DOHH2 (cell line): Measurements from ENCODE around the gene CD40LG.

Experiments used
- H3F3A ChIP-seq: fragments of 200-600 bp; sonication (generic), shearing (Covaris generic); 2 replicates; pipeline ENCODE4 v1.6.0; 2016; ENCODE audit warnings: antibody characterized with exemption, mild to moderate bottlenecking; ENCODE audit not compliant: control insufficient read depth, insufficient read depth
- H3K27ac ChIP-seq: fragments of 200-600 bp; sonication (generic); 2 replicates; pipeline ENCODE4 v1.5.1; 2014; ENCODE audit warnings: low read depth, mild to moderate bottlenecking, low read length, moderate library complexity
- H3K27me3 ChIP-seq: fragments of 200-600 bp; sonication (generic); 2 replicates; pipeline ENCODE4 v1.6.1; 2014; ENCODE audit warnings: mild to moderate bottlenecking, low read length, mixed read lengths; ENCODE audit not compliant: control insufficient read depth
- H3K36me3 ChIP-seq: fragments of 200-600 bp; sonication (generic); 2 replicates; pipeline ENCODE4 v1.6.1; 2014; ENCODE audit warnings: mild to moderate bottlenecking, low read length, moderate library complexity, mixed read lengths; ENCODE audit not compliant: control insufficient read depth
- H3K4me1 ChIP-seq: fragments of 200-600 bp; sonication (generic); 2 replicates; pipeline ENCODE4 v1.6.1; 2014; ENCODE audit warnings: mild to moderate bottlenecking, low read length, mixed read lengths; ENCODE audit not compliant: control insufficient read depth
- H3K4me2 ChIP-seq: fragments of 200-600 bp; sonication (generic); 2 replicates; pipeline ENCODE4 v1.6.0; 2014; ENCODE audit warnings: mild to moderate bottlenecking, low read length, moderate library complexity
- H3K4me3 ChIP-seq: fragments of 200-600 bp; sonication (generic); 2 replicates; pipeline ENCODE4 v1.5.1; 2014; ENCODE audit warnings: mild to moderate bottlenecking, low read length, mixed read lengths
- H3K79me2 ChIP-seq: fragments of 200-600 bp; sonication (generic); 2 replicates; pipeline ENCODE4 v1.6.1; 2014; ENCODE audit warnings: mild to moderate bottlenecking, low read length, mixed read lengths; ENCODE audit not compliant: control insufficient read depth
- H3K9me2 ChIP-seq: fragments of 200-600 bp; sonication (generic); replicated peaks from 2 replicates; pipeline ENCODE4 v1.6.1; 2014; ENCODE audit warnings: mild to moderate bottlenecking, low read length, mixed read lengths; ENCODE audit not compliant: control insufficient read depth
- H3K9me3 ChIP-seq: fragments of 200-600 bp; sonication (generic); 2 replicates; pipeline ENCODE4 v1.6.1; 2014; ENCODE audit warnings: antibody characterized with exemption, low read length, mixed read lengths; ENCODE audit not compliant: control insufficient read depth, insufficient read depth
- H4K20me1 ChIP-seq: fragments of 200-600 bp; sonication (generic); 2 replicates; pipeline ENCODE4 v1.6.0; 2014; ENCODE audit warnings: low read depth, mild to moderate bottlenecking, antibody characterized with exemption, low read length, moderate library complexity; ENCODE audit not compliant: control insufficient read depth, insufficient read depth
- CTCF ChIP-seq: fragments of 200-600 bp; sonication (generic); IDR thresholded peaks from one replicate; pipeline ENCODE4 v1.5.1; 2014; ENCODE audit warnings: antibody characterized with exemption, mild to moderate bottlenecking, low read depth, low read length; ENCODE audit not compliant: poor library complexity, severe bottlenecking
- EZH2phosphoT487 ChIP-seq: fragments of 200-600 bp; sonication (generic); IDR thresholded peaks from 2 replicates; pipeline ENCODE4 v1.6.1; 2017; ENCODE audit warnings: borderline replicate concordance, mild to moderate bottlenecking, antibody characterized with exemption, low read length, moderate library complexity, mixed read lengths

The CD40LG gene

GRCh38 chrX:136619899-136620505, 28.0 kb upstream of the CD40LG start:
- Histone ChIP-seq H3K27me3 (no peaks in the 10 kb centered on the region), H3K36me3 (no peaks in the 10 kb centered on the region), H3K9me3 (no peaks in the 10 kb centered on the region), H3K79me2 (no peaks in the 10 kb centered on the region), H3K9me2 (no peaks in the 10 kb centered on the region), H3K4me2 (no peak overlapping the region), H3F3A (no peaks in the 10 kb centered on the region), H3K4me3 (no peak overlapping the region), H3K27ac (no peak overlapping the region), H4K20me1 (no peaks in the 10 kb centered on the region), H3K4me1 (no peaks in the 10 kb centered on the region)
- no peak for TF ChIP-seq EZH2phosphoT487
- TF ChIP-seq CTCF, result no peak

- H3K4me2 ChIP-seq, result no peak overlapping the region
- H3K4me3 ChIP-seq, result no peak overlapping the region
- no peak overlapping the region for H3K27ac ChIP-seq
- no peaks in the 10 kb centered on the region for H3K9me3 ChIP-seq
- no peak for TF ChIP-seq EZH2phosphoT487
- TF ChIP-seq CTCF, result no peak
- no peaks in the 10 kb centered on the region for H3F3A ChIP-seq
- no peaks in the 10 kb centered on the region for H3K79me2 ChIP-seq
- no peaks in the 10 kb centered on the region for H3K36me3 ChIP-seq
- H4K20me1 ChIP-seq, result no peaks in the 10 kb centered on the region
- H3K9me2 ChIP-seq, result no peaks in the 10 kb centered on the region
- no peaks in the 10 kb centered on the region for H3K4me1 ChIP-seq
- H3K27me3 ChIP-seq, result no peaks in the 10 kb centered on the region
Observed at GRCh38 chrX:136620780-136621179, 27.2 kb upstream of the CD40LG start.

GRCh38 chrX:136622568-136622967, 25.4 kb upstream of the CD40LG start:
- Histone ChIP-seq H3K9me3 (no peaks in the 10 kb centered on the region), H3K27me3 (no peaks in the 10 kb centered on the region)
- TF ChIP-seq EZH2phosphoT487, result no peak
- TF ChIP-seq CTCF, result no peak

More at GRCh38 chrX:136622568-136622967, 25.4 kb upstream of the CD40LG start:
- no peaks in the 10 kb centered on the region for H3K9me2 ChIP-seq
- no peaks in the 10 kb centered on the region for H3K36me3 ChIP-seq
- H3K27ac ChIP-seq, result no peak overlapping the region
- H3K4me2 ChIP-seq, result no peak overlapping the region
- no peak overlapping the region for H3K4me3 ChIP-seq
- no peaks in the 10 kb centered on the region for H4K20me1 ChIP-seq
- no peaks in the 10 kb centered on the region for H3F3A ChIP-seq
- no peaks in the 10 kb centered on the region for H3K79me2 ChIP-seq
- no peaks in the 10 kb centered on the region for H3K4me1 ChIP-seq
